ENCODE results near the gene DAB2IP.

GRCh38 chr9:121786543-121786948 is 135.1 kb downstream of the DAB2IP start:
- no peak for TF ChIP-seq CTCF (conservative IDR thresholded peaks at IDR 0.05 in 1 of 2, IDR thresholded peaks at IDR 0.05 in 1 of 2; ENCODE audit: low read depth in 1 of 2, low read length in 2 of 2)
- TF ChIP-seq EZH2 (IDR thresholded peaks at IDR 0.05; ENCODE audit: low read length, missing control alignments): no peak
